Measurements from ENCODE around the gene CTU2. TPM values are rescaled to one million over a fixed set of nuclear protein-coding genes. Genes with fewer than 3 reads are reported as not detected.

The CTU2 gene
- total and polyA plus RNA-seq, 9 of the 15 experiments (the other 6 are each of a cell fraction or from before 2014, with no cell fraction given), result 1.3 to 105 (median 23.2) TPM

GRCh38 chr16:88686439-88687253, 19.7 kb upstream of the CTU2 start, which contains the start of gene SNAI3 (continued):
- 0 out of 2 replicates have a peak, but pooled peaks have one; percentile 61 for TF ChIP-seq STAT6 (CRISPR knock-in tag; IDR thresholded peaks at IDR 0.05)
- no peak for TF ChIP-seq ZNF311 (CRISPR knock-in tag; IDR thresholded peaks at IDR 0.05)
- peak; percentile 84 to 95 for TF ChIP-seq E2F6 (IDR thresholded peaks at IDR 0.05; ENCODE audit: borderline replicate concordance in 1 of 2, extremely low read depth in 1 of 2, insufficient read depth in 1 of 2, insufficient read length in 1 of 2, low read depth in 1 of 2, low read length in 1 of 2, poor library complexity in 1 of 2, severe bottlenecking in 1 of 2)
- TF ChIP-seq THRAP3 (IDR thresholded peaks at IDR 0.05; ENCODE audit: borderline replicate concordance), result no peak
- TF ChIP-seq DIDO1 (tag; IDR thresholded peaks at IDR 0.05; ENCODE audit: low read depth), result no peak
- no peak for TF ChIP-seq NR4A1 (CRISPR knock-in tag; IDR thresholded peaks at IDR 0.05)
- TF ChIP-seq NR4A1 (tag; IDR thresholded peaks at IDR 0.05), result no peak
- no peak for TF ChIP-seq GABPA (tag; conservative IDR thresholded peaks at IDR 0.05; ENCODE audit: low read depth)
- TF ChIP-seq NCOA4 (IDR thresholded peaks at IDR 0.05; ENCODE audit: partially characterized antibody), result no peak
- TF ChIP-seq BMI1 (IDR thresholded peaks at IDR 0.05; ENCODE audit: low read length), result no peak
- TF ChIP-seq FOXO4 (CRISPR knock-in tag; IDR thresholded peaks at IDR 0.05), result 0 out of 2 replicates have a peak, but pooled peaks have one; percentile 45
- TF ChIP-seq ZNF280B (CRISPR knock-in tag; IDR thresholded peaks at IDR 0.05), result no peak
